ENCODE measurements around the gene USO1.

- TF ChIP-seq, protein P1, sequence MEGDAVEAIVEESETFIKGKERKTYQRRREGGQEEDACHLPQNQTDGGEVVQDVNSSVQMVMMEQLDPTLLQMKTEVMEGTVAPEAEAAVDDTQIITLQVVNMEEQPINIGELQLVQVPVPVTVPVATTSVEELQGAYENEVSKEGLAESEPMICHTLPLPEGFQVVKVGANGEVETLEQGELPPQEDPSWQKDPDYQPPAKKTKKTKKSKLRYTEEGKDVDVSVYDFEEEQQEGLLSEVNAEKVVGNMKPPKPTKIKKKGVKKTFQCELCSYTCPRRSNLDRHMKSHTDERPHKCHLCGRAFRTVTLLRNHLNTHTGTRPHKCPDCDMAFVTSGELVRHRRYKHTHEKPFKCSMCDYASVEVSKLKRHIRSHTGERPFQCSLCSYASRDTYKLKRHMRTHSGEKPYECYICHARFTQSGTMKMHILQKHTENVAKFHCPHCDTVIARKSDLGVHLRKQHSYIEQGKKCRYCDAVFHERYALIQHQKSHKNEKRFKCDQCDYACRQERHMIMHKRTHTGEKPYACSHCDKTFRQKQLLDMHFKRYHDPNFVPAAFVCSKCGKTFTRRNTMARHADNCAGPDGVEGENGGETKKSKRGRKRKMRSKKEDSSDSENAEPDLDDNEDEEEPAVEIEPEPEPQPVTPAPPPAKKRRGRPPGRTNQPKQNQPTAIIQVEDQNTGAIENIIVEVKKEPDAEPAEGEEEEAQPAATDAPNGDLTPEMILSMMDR (conservative IDR thresholded peaks at IDR 0.05 in 1 of 2, IDR thresholded peaks at IDR 0.05 in 1 of 2; ENCODE audit: extremely low read depth in 1 of 2, insufficient read depth in 1 of 2, low read depth in 1 of 2, low read length in 2 of 2) = no peak
- TF ChIP-seq EZH2 (IDR thresholded peaks at IDR 0.05; ENCODE audit: borderline replicate concordance, low read length) = no peak
Observed at GRCh38 chr4:75702919-75703411, 21.4 kb upstream of the USO1 start.
